ENCODE results near the gene ENAH.

GRCh38 chr1:225488676-225489075 lies 164.2 kb downstream of the ENAH start:
- TF ChIP-seq POLR2AphosphoS5 (IDR thresholded peaks at IDR 0.05; ENCODE audit: low read depth) (no peak), GABPA (IDR thresholded peaks at IDR 0.05; ENCODE audit: low read depth) (no peak)
- TF ChIP-seq, protein P1, sequence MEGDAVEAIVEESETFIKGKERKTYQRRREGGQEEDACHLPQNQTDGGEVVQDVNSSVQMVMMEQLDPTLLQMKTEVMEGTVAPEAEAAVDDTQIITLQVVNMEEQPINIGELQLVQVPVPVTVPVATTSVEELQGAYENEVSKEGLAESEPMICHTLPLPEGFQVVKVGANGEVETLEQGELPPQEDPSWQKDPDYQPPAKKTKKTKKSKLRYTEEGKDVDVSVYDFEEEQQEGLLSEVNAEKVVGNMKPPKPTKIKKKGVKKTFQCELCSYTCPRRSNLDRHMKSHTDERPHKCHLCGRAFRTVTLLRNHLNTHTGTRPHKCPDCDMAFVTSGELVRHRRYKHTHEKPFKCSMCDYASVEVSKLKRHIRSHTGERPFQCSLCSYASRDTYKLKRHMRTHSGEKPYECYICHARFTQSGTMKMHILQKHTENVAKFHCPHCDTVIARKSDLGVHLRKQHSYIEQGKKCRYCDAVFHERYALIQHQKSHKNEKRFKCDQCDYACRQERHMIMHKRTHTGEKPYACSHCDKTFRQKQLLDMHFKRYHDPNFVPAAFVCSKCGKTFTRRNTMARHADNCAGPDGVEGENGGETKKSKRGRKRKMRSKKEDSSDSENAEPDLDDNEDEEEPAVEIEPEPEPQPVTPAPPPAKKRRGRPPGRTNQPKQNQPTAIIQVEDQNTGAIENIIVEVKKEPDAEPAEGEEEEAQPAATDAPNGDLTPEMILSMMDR (IDR thresholded peaks at IDR 0.05; ENCODE audit: insufficient read depth, low read length): no peak
- TF ChIP-seq, protein P2, sequence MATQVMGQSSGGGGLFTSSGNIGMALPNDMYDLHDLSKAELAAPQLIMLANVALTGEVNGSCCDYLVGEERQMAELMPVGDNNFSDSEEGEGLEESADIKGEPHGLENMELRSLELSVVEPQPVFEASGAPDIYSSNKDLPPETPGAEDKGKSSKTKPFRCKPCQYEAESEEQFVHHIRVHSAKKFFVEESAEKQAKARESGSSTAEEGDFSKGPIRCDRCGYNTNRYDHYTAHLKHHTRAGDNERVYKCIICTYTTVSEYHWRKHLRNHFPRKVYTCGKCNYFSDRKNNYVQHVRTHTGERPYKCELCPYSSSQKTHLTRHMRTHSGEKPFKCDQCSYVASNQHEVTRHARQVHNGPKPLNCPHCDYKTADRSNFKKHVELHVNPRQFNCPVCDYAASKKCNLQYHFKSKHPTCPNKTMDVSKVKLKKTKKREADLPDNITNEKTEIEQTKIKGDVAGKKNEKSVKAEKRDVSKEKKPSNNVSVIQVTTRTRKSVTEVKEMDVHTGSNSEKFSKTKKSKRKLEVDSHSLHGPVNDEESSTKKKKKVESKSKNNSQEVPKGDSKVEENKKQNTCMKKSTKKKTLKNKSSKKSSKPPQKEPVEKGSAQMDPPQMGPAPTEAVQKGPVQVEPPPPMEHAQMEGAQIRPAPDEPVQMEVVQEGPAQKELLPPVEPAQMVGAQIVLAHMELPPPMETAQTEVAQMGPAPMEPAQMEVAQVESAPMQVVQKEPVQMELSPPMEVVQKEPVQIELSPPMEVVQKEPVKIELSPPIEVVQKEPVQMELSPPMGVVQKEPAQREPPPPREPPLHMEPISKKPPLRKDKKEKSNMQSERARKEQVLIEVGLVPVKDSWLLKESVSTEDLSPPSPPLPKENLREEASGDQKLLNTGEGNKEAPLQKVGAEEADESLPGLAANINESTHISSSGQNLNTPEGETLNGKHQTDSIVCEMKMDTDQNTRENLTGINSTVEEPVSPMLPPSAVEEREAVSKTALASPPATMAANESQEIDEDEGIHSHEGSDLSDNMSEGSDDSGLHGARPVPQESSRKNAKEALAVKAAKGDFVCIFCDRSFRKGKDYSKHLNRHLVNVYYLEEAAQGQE (IDR thresholded peaks at IDR 0.05; ENCODE audit: insufficient replicate concordance, low read depth): no peak

All from HL-60 (cell line).